ENCODE data around the gene MGME1.
"Not testable (repeated sequence)": the region's sequence is repeated elsewhere in the genome, so short reads cannot be mapped to it uniquely, and the experiment has no call there.

MGME1 gene

GRCh38 chr20:18020931-18021330 lies 52.1 kb downstream of the MGME1 start:
- no peak for TF ChIP-seq CTCF (IDR thresholded peaks at IDR 0.05)
- Histone ChIP-seq H3K27ac (no peak overlapping the region), H3K4me3 (no peak overlapping the region)
- no peak for DNase-seq (ENCODE audit: low spot score)

GRCh38 chr20:18024606-18025127 lies 55.8 kb downstream of the MGME1 start:
- no peak overlapping the region for H3K27ac ChIP-seq
- no peak for TF ChIP-seq CTCF (IDR thresholded peaks at IDR 0.05)
- no peak for DNase-seq (ENCODE audit: low spot score)

GRCh38 chr20:18027011-18027410 lies 58.2 kb downstream of the MGME1 start:
- not testable (repeated sequence) for DNase-seq (ENCODE audit: low spot score); H3K27ac ChIP-seq; H3K4me3 ChIP-seq

More at GRCh38 chr20:18024606-18025127, 55.8 kb downstream of the MGME1 start:
- H3K4me3 ChIP-seq: no peak overlapping the region

- no peak for TF ChIP-seq CTCF (IDR thresholded peaks at IDR 0.05)
- Histone ChIP-seq H3K27ac (no peak overlapping the region), H3K4me3 (no peak overlapping the region)
- no peak for DNase-seq (ENCODE audit: low spot score)
Measured at GRCh38 chr20:18030020-18030419, 61.2 kb downstream of the MGME1 start.

- no peak overlapping the region for H3K27ac ChIP-seq
Measured at GRCh38 chr20:18031050-18031449, 62.2 kb downstream of the MGME1 start.

GRCh38 chr20:18031888-18032509 lies 63.2 kb downstream of the MGME1 start:
- DNase-seq (ENCODE audit: low spot score): no peak
- TF ChIP-seq CTCF (IDR thresholded peaks at IDR 0.05): no peak
- H3K4me3 ChIP-seq: no peak overlapping the region
- H3K27ac ChIP-seq: no peak overlapping the region

More at GRCh38 chr20:18031050-18031449, 62.2 kb downstream of the MGME1 start:
- no peak for DNase-seq (ENCODE audit: low spot score)
- H3K4me3 ChIP-seq: no peak overlapping the region
- TF ChIP-seq CTCF (IDR thresholded peaks at IDR 0.05): no peak

GRCh38 chr20:18032977-18033892 lies 64.4 kb downstream of the MGME1 start:
- no peak overlapping the region for H3K27ac ChIP-seq
- no peak for TF ChIP-seq CTCF (IDR thresholded peaks at IDR 0.05)
- H3K4me3 ChIP-seq: no peak overlapping the region
- no peak for DNase-seq (ENCODE audit: low spot score)
